Kidney epithelial cell (primary cell): ENCODE measurements around the gene NPR1. TPM values are rescaled to one million over a fixed set of nuclear protein-coding genes. Genes with fewer than 3 reads are reported as not detected.
"Not testable (repeated sequence)": the region's sequence is repeated elsewhere in the genome, so short reads cannot be mapped to it uniquely, and the experiment has no call there.

ENCODE experiments used
- DNase-seq: peaks from one replicate; pipeline ENCODE4 v3.0.0-alpha.2; 2010; ENCODE audit warnings: low read depth
- H3K27me3 ChIP-seq: 2 replicates; pipeline ENCODE4 v1.6.0; 2011; ENCODE audit warnings: low read length; ENCODE audit not compliant: control insufficient read depth, insufficient read depth
- H3K36me3 ChIP-seq: 2 replicates; pipeline ENCODE4 v1.5.1; 2011; ENCODE audit warnings: low read length; ENCODE audit not compliant: control insufficient read depth, insufficient read depth
- H3K4me3 ChIP-seq: 2 replicates; pipeline ENCODE4 v1.5.1; 2011; ENCODE audit warnings: low read depth, mild to moderate bottlenecking, control low read depth, low read length
- total RNA-seq: library from RNA; depleted of rRNA; stranded (reverse); fragments of >200 nt; gene quantifications from 2 replicates; pipeline ENCODE4 v1.2.3, GENCODE V29; 2015
- TF ChIP-seq, protein P1 (sequence below): IDR thresholded peaks from 2 replicates; pipeline ENCODE4 v1.5.1; 2011; ENCODE audit warnings: mild to moderate bottlenecking, moderate library complexity, low read length, control low read depth, inconsistent platforms; ENCODE audit not compliant: insufficient read depth, poor library complexity, severe bottlenecking

The NPR1 gene
- total RNA-seq, 1 donor from 2014 or later = 2.0 TPM

DNA sequence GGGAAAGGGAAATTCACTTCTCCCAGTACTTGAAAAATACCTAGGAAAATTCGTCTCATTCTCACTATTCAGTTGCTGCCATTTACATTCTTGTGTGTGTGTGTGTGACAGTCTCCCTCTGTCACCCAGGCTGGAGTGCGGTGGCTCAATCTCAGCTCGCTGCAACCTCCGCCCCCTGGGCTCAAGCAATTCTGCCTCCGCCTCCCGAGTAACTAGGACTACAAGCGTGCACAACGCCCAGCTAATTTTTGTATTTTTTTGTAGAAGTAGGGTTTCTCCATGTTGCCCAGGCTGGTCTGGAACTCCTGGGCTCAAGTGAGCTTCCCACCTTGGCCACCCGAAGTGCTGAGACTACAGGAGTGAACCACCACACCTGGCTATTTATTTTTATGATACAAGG, 18.8 kb upstream of the NPR1 start:
- TF ChIP-seq, protein P1, sequence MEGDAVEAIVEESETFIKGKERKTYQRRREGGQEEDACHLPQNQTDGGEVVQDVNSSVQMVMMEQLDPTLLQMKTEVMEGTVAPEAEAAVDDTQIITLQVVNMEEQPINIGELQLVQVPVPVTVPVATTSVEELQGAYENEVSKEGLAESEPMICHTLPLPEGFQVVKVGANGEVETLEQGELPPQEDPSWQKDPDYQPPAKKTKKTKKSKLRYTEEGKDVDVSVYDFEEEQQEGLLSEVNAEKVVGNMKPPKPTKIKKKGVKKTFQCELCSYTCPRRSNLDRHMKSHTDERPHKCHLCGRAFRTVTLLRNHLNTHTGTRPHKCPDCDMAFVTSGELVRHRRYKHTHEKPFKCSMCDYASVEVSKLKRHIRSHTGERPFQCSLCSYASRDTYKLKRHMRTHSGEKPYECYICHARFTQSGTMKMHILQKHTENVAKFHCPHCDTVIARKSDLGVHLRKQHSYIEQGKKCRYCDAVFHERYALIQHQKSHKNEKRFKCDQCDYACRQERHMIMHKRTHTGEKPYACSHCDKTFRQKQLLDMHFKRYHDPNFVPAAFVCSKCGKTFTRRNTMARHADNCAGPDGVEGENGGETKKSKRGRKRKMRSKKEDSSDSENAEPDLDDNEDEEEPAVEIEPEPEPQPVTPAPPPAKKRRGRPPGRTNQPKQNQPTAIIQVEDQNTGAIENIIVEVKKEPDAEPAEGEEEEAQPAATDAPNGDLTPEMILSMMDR = no peak
- Histone ChIP-seq H3K36me3 (peaks cover 1% of the 10 kb centered on the region), H3K4me3 (no peak overlapping the region), H3K27me3 (no peaks in the 10 kb centered on the region)
- DNase-seq = no peak

DNA sequence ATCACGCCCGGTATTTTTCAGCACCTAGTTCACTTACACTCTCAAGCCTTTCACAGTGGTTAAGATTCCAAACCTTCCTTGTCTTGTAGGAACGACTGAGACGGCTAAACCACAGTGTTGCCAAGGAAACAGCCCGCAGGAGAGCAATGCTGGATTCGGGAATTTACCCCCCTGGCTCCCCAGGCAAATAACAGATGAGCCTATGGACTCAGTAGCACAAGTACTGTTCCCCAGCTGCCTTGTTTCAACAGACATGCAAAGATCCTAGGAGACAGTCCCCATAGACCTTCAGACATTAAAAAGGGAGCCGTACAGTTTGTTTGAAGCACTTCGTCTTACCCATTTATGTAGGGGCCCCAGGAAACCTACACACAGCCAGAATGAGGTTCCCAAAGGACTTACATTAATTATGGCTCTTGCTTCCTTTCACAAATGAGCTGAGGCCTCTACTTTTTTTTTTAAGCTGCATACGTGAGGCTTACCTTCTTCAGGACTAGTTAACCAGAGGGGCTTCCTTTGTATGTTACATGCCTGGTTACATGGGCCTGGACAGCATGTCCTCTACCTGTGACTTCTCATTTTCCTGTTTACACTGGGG, 17.3 kb upstream of the NPR1 start:
- TF ChIP-seq, protein P1 = no peak
- Histone ChIP-seq H3K4me3 (no peak overlapping the region), H3K27me3 (no peaks in the 10 kb centered on the region), H3K36me3 (peaks cover 1% of the 10 kb centered on the region)
- no peak for DNase-seq

DNA sequence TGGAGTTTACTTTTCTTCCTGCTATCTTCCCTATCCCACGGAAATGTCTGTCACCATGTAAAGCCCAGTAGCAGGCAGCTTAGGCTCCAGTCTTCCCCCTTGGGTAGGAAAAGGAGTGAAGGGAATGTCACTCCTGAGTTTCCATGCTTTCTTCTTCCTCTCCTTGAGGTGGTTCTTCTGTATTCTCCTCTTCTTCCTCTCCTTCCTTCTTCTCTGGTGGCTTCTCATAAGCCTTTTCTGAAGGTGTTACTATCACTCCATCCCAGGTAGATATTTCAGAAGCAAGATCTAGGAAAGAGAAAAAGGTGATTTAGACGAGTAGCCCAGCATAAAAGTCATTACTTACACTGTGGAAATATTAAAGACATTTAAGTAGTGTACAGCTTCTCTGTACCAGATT, 16.2 kb upstream of the NPR1 start:
- H3K4me3 ChIP-seq = no peak overlapping the region
- TF ChIP-seq, protein P1 = no peak
- H3K36me3 ChIP-seq = peaks cover 1% of the 10 kb centered on the region
- DNase-seq = no peak
- H3K27me3 ChIP-seq = no peaks in the 10 kb centered on the region

DNA sequence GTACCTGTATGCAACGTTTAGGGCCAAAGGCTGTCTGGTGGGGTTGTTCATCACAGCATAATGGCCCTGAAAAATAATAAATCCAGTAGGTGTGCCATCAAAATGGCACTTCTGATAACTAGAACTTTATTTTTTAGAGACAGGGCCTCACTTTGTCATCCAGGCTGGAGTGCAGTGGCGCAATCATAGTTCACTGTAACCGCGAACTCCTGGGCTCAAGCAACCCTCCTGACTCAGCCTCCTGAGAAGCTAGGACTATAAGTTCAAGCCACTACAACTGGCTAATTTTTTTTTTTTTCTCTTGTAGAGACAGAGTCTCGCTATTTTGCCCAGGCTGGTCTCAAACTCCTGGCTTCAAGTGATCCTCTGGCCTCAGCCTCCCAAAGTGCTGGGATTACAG, 15.3 kb upstream of the NPR1 start:
- no peaks in the 10 kb centered on the region for H3K27me3 ChIP-seq
- peaks cover 1% of the 10 kb centered on the region for H3K36me3 ChIP-seq
- no peak for DNase-seq
- TF ChIP-seq, protein P1 = no peak
- H3K4me3 ChIP-seq = no peak overlapping the region

DNA sequence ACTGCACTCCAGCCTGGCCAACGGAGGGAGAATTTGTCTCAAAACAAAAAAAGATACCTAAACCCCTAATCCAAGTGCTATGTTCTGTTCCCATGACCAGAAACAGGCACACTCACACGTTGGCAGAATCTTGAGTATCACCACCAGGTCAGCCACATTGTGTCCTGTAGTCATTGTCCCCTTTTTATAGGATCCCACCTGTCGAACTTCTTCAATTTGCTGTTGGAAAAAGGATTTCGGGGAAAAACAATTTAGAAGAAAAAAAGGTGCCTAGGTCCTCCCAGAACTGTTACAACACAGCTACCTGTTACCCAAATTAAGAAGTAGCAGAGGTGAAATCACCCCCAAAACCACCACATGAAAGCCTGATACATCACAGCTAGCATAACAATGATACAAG, 11.0 kb upstream of the NPR1 start:
- H3K27me3 ChIP-seq = no peaks in the 10 kb centered on the region
- no peak for DNase-seq
- peaks cover 1% of the 10 kb centered on the region for H3K36me3 ChIP-seq
- TF ChIP-seq, protein P1 = no peak
- H3K4me3 ChIP-seq = no peak overlapping the region

DNA sequence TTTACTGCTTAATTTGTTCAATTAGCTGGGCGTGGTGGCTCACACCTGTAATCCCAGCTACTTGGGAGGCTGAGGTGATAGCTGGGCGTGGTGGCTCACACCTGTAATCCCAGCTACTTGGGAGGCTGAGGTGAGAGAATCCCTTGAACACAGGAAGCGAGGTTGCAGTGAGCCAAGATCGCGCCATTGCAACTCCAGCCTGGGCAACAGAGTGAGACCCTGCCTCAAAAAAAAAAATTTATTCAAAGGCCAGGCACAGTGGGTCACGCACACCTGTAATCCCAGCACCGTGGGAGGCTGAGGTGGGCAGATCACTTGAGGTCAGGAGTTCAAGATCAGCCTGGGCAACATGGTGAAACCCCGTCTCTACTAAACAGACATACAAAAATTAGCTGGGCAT, 9.8 kb upstream of the NPR1 start:
- not testable (repeated sequence) for H3K27me3 ChIP-seq, DNase-seq, H3K4me3 ChIP-seq, H3K36me3 ChIP-seq
